Gastroesophageal sphincter (tissue), 3 donors: Measurements from ENCODE around the gene INSM1.

Experiments used
- POLR2AphosphoS5 ChIP-seq: sonication (generic); formaldehyde crosslinking; IDR thresholded peaks from one replicate; pipeline ENCODE4 v1.6.1; 2017; ENCODE audit warnings: antibody characterized with exemption
- TF ChIP-seq, protein P1 (sequence below), 4 experiments: fragments of 200-600 bp in 2 of 4; fragments of 450-650 bp in 2 of 4; sonication (generic) in 1 of 4; IDR thresholded peaks; one replicate each; pipeline ENCODE4 v1.5.1; 2017 to 2019; ENCODE audit warnings: antibody characterized with exemption in 4 of 4, mild to moderate bottlenecking in 2 of 4, moderate library complexity in 2 of 4

DNA sequence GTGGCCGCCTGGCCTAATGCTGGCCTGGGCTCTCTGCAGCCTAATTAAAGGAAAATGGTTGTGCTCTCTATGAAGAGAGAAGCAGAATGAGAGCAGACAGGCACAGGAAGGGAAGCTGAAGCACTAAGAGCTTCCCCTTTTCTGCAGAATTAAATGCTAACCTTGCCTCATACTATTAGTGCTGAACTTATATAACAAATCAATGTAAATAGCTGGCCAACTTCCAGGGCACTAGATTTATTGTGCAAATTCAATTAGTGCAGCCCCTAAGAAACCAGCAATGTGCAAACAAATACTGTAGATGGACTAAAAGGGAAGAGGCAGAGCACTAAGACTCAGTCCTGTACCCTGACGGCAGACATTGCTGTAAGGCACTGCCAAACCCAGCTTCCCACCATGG lies 36.1 kb upstream of the INSM1 start:
- TF ChIP-seq, protein P1, sequence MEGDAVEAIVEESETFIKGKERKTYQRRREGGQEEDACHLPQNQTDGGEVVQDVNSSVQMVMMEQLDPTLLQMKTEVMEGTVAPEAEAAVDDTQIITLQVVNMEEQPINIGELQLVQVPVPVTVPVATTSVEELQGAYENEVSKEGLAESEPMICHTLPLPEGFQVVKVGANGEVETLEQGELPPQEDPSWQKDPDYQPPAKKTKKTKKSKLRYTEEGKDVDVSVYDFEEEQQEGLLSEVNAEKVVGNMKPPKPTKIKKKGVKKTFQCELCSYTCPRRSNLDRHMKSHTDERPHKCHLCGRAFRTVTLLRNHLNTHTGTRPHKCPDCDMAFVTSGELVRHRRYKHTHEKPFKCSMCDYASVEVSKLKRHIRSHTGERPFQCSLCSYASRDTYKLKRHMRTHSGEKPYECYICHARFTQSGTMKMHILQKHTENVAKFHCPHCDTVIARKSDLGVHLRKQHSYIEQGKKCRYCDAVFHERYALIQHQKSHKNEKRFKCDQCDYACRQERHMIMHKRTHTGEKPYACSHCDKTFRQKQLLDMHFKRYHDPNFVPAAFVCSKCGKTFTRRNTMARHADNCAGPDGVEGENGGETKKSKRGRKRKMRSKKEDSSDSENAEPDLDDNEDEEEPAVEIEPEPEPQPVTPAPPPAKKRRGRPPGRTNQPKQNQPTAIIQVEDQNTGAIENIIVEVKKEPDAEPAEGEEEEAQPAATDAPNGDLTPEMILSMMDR (IDR thresholded peaks at IDR 0.05): no peak
- TF ChIP-seq POLR2AphosphoS5: no peak
